HG02678 (cell line): ENCODE data around the gene DIO1.
"Not testable (repeated sequence)": the region's sequence is repeated elsewhere in the genome, so short reads cannot be mapped to it uniquely, and the experiment has no call there.

Experiments
- ATAC-seq: cut with Tn5 transposase; IDR thresholded peaks from one replicate; pipeline ENCODE4 v1.9.1; 2021; ENCODE audit warnings: mild to moderate bottlenecking, moderate library complexity; ENCODE audit not compliant: unreplicated experiment

The DIO1 gene

DNA sequence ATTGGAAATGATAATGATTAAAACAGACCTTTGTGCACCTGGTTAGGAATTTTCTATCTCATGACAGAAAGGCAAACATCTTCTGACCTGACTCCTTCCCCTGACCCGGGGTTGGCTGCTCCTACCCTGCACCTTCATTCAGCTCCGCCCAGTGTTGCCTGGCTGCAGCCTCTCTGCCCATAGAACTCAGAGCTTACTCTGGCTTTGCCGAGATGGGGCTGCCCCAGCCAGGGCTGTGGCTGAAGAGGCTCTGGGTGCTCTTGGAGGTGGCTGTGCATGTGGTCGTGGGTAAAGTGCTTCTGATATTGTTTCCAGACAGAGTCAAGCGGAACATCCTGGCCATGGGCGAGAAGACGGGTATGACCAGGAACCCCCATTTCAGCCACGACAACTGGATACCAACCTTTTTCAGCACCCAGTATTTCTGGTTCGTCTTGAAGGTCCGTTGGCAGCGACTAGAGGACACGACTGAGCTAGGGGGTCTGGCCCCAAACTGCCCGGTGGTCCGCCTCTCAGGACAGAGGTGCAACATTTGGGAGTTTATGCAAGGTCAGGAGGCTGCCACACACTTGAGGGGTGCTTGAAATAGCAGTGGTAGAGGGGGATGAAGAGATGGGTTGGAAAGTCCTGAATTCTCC, at the start of gene DIO1:
Gene DIO1 (plus strand): TSS at position 189 of the 638 bp plus-strand sequence. CDS start 24 bp downstream, at position 213.
- ATAC-seq = no peak

DNA sequence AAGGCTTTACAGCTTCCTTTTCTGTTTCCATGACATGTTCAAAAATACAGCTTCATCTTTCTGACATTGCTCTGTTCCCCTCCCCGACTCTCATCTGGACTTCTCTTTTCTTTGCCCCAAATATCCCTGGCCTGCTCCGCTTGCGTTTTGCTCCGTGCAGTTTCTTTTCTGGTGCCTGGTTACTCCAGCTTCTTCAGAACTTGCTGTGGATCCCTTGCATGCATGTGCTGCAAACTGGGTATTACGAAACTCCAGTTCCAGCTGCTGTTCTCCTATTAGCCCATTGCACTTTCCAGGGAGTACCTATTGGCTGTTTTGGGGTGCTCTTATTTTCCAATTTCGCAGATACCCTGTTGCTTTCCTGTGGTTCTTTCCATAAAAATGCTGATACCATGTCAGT, 46.0 kb upstream of the DIO1 start:
- ATAC-seq = no peak

DNA sequence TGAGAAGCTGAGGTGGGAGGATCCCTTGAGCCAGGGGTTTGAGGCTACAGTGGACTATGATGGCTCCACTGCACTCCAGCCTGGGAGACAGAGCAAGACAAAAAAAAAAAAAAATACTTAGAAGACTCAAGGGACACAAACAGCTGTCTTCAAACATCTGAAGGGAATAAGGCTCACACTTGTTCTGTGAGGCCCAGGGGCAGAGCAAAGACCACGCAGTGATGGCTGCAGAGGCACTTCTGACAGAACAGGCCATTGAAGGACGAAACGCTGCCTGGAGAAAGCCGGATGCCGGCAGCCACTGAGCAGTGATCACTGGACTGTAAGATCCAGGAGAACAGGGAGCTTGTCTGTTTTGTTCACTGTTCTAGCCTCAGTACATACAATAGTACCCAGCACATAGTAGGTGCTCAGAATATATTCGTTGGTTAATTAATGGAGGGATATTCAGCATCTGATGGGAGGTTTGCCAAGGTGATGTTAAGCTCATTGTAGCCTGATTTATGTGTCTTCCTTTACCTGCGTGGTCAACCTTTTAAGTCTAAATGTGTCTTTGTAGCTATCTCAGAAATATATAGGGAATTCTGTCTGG, 43.8 kb upstream of the DIO1 start:
- ATAC-seq = no peak

DNA sequence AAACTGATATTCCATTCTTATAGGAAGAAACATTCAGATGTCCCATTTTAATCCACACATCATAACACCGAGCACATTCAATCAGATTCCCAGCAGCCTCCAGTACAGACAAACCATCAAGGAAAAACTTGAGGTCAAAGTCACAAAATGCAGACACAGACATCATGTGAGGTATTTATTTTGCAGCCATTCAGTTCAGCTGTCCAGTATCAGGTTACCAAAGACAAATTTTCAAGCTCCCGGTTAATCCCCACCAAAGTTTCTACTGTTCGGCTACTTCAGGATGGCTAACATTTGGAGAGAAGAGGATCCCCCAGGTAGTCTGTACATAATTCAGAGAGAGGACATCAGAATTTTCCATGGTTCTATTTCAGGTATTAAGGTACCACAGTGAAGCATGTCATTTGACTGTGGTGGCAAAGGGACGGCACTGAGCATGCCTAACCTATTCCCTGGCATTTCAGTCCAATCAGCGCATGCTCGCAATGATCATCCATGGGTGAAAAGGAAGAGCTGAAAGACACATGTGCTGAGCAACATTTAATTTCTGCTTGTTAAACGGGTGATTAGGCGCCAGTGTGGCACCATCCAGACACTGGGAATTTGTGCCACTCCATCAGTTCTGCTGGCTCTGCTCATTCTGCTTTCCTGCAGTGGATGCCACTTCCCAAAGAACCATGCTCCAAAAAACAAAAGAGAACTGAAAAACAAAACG, 42.3 kb upstream of the DIO1 start:
- no peak for ATAC-seq

DNA sequence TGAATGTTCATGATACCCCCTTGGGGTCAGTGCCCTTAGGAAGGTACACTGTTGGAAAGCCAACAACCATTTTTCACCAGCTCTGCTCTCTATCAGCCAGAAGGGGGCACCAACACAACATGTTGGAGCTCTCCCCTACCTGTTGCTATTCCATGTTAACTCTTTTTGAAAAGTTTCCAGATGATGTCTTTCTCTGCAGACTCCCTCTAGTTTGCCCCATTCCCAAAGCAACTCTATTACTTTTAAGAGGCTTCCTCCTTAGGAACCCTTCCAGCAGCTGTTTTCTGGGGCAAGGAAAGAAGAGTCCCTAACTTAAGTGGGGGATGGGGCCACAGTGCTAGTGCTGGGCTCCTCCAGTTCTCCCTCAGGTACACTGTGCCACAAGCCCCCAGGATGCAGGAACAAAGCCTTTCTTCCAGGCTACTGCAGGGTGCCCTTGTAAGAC, 33.0 kb upstream of the DIO1 start:
- ATAC-seq = no peak

DNA sequence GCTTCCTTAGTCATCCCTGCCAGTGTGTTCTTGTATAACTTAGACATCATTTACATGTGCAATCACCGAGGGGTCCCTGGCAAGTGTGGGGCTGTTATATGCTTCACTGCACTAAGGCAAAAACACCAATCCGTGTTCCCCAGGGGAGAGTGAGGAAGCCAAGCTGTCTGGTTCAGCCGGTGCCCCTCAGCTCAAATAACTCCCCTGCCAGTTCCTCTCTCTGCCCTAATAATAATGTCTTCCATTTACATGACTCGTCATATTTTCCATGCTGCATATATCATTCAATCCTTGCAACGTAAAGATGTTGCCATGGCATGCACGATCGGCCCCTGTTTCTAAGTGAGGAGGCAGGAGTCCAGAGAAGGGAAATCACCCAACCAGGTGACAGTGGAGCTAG, 31.5 kb upstream of the DIO1 start:
- ATAC-seq = no peak

DNA sequence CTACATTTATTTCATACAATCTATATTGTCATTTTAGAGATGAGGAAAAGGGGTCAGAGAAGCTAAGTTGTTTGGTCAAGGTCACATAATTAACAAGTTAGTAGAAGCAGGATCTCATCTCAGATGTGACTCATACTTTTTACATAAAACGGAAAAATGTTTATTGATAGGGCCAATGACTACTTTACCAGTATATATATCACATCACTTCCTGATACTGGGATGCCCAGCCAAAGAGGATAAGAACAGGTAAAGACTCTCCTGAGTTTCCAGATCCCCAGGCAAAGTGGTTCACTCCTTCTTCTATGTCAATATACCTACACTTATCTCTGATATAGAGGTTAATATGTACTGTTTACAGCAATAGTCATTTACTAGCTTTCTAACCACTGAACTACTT, 25.4 kb upstream of the DIO1 start:
- ATAC-seq = no peak

DNA sequence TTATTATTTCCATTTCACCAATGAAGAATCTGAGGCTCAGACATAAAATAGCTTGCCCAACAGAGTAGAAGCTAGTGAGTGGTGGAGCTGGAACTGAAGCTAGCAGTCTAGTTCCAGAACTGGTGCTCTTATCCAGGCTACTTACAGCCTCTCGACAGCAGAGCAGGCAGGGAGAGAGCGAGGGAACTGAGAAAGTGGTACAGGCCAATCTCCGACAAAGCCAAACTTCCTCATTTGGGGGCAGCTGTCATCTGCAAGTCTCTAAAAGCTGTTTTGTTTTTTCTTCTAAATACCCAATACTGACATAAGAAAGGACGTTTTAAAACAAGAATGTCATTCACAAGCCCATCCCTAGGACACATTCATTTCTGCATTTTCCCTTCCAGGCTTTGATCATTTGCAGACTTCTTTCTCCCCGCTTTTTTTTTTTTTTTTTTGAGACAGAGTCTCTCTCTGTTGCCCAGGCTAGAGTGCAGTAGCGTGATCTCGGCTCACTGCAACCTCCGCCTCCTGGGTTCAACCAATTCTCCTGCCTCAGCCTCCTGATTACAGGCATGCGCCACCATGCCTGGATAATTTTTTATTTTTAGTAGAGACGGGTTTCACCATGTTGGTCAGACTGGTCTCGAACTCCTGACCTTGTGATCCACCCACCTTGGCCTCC, 24.4 kb upstream of the DIO1 start:
- ATAC-seq = no peak

DNA sequence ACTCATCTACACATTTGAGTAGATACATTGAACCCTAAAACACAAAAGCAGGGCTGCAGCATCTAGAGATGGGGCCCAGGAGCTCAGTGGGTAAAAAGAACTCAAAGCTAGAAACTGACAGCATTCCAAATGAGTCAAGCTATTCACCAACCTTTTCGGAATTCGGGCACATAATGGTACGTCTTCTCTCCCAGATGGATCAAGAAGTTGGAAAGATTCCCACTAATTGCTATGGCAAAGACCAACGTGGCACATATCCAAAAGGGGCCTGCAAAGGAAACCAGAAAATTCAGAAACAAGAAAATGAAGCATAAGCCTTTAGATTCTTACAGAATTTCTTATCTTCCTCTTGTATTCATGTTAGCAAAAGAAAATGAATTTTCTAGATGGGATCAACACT, 22.8 kb upstream of the DIO1 start:
- no peak for ATAC-seq

DNA sequence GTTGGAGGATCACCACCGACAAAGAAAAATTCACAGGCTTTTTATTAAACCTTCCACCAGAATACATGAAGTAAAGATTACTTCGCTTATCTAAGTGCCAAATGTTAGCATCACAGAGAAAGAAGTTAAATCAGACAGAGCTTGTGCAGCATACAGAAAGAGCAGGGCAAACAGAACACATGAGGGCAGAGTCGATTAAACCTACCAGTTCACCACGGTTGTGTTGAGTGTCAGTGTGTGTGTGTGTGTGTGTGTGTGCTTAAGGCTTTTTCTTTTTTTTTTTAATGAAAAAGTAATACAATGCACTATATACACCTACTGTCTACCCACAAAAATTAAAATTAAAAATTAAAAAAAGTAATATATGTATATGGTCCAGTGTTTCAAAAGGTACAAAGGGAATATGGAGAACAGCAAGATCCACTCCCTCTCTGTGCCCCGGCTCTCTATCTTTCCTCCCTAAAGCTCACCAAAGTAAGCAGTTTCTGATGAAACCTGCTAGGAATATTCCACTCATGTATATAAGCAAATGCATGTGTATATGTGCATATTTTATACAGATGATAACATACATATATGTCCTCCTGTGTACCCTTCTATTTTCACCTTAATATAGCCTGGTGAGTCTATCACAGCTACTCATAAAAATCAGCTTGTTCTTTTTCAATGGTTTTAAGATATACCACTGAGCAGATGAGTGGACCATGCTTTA, 22.1 kb upstream of the DIO1 start:
- ATAC-seq = no peak

DNA sequence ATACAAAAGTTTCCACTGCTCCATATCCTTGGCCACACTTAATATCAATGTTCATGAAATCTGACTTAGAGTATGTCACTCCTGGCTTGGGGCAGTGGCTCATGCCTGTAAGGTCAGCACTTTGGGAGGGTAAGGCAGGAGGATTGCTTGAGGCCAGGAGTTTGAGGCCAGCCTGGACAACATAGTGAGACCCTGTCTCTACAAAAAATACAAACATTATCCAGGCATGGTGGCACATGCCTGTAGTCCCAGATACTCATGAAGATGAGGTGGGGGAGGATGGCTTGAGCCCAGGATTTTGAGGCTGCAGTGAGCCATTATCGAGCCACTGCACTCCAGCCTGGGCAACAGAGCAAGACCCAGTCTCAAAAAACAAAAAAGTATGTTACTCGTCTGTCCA, 18.8 kb upstream of the DIO1 start:
- not testable (repeated sequence) for ATAC-seq

DNA sequence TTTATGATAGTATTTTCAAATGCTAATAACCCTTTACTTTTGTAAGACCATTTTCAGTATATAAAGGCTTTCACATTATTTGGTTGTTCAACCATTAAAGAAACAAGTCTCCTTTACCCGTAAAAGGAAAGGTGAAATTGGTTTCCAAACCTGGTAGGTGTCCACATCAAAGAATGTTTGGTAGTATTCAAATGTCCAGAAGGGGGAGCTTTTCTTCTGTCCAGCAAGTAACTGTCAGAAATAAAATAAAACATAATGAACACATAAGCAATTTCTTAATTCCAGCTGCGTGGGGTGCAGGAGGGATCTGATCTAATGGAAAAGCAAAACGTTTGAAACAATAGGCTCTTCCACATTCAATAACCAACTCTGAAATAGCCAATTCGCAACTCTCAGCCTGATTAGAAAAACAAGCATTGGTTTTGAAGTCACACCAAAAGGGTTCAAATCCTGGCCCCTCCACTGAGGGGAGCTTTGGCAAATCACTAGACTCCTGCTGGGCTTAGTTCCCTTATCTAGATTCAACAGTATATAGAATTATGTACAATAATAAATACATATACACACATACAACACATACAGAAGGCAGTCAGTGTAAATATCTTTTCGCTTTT, 15.4 kb upstream of the DIO1 start:
- no peak for ATAC-seq

DNA sequence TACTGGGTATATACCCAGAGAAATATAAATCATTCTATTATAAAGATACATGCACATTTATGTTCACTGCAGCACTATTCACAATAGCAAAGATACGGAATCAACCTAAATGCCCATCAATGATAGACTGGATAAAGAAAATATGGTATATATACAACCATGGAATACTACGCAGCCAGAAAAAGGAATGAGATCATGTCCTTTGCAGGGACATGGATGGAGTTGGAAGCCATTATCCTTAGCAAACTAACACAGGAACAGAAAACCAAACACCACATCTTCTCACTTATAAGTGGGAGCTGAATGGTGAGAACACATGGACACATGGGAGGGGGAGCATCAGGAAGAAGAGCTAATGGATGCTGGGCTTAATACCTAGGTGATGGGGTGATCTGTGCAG, 12.1 kb upstream of the DIO1 start:
- ATAC-seq = not testable (repeated sequence)

DNA sequence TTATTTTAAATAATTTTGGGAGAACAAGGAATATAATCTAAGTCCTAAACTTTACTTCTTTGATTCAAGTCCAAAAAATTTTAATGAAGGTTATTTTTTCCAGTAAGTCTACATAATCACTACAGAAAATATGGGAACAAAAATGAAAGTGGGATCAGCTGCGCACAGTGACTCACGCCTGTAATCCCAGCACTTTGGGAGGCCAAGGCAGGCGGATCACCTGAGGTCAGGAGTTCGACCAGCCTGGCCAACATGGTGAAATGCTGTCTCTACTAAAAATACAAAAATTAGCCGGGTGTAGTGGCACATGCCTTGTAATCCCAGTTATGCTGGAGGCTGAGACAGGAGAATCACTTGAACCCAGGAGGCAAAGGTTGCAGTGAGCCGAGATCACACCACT, 10.4 kb upstream of the DIO1 start:
- ATAC-seq = not testable (repeated sequence)

DNA sequence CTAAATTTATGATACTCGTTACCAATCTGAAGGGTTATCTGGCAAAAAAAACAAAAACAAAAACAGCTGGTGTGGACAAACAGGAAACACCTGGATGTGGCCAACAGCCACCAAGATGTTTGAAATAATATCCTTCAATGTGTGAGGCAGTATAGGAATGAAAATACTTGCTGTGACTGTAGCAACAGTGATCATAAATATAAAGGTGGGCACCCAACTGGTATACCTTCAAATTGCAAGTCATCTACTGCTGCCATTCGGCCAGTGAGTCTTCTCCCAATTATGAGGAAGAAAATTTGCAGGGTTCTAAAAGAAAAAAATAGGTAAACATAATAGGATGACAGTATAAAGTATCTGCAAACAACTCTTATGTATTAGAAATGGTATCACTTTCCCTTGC, 5.3 kb upstream of the DIO1 start:
- ATAC-seq = no peak

DNA sequence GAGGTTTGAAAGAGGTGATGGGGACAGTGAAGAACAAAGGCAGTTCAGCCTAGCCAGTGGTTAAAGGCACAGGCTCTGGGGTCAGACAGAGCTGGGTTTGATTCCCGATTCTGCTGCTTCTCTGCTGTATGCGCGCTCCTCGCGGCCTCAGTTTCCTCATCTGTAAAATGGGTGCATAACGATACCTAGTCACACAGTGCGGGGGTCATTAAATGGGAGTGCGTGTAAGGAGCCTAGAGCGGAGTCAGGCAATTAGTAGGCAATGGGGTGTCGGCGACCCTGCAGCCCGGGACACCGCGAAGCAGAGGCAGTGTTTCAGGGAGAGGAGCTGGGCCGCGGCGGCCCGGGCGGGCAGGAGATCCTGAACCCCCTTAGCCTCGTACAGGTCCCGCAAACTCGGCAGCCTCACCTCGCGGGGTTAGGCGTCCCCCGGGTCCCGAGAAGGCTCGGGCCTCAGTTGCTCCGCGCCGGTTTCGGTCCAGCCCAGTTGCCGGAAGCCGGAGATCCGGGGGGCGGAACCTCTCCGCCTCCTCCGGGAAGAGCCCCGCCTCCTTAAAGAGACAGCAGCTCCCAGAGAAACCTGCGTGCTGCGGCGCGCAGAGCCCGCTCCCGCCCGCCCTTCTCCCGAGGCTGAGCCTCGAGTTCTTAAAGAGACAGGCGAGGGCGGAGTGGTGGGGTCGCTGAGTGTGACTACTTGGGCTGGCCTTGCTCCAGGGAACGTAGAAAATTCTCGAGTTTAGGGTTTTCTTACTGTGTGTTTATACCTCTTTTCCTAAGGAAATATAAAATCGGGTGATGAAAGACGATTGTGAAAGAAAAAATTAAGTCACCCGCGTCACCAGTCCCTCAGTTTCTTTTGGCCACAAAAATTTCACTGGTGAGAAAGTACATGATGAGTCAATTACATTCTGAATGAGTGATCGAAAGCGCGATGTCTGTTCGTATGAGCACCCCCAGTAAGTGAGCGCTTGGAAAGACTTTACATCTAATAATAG, 4.4 kb upstream of the DIO1 start, which contains the start of gene YIPF1:
Gene YIPF1 (minus strand): TSS at position 494 of the 995 bp plus-strand sequence. CDS start 860 bp downstream, outside the sequence.
- ATAC-seq = peak; percentile 93

DNA sequence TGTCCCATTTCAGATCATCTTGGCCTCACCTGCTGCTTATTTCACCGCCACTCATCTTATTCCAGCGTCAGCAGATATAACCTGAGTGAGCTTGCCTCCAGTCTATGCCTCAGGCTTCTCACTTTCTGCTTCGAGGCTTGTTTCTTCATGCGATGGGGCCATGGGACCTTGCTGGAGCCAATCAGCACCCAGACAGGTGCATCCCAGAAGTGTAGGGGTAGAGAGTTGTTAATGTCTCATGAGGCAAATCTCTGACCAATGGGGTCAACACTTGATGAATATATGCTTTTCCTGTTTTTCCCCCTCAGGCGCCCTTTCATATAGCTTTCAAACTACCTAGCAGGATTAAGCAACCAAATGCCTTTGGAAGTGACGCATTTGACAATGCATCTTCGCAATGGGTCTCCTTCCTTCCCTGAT, 3.5 kb upstream of the DIO1 start:
- no peak for ATAC-seq

DNA sequence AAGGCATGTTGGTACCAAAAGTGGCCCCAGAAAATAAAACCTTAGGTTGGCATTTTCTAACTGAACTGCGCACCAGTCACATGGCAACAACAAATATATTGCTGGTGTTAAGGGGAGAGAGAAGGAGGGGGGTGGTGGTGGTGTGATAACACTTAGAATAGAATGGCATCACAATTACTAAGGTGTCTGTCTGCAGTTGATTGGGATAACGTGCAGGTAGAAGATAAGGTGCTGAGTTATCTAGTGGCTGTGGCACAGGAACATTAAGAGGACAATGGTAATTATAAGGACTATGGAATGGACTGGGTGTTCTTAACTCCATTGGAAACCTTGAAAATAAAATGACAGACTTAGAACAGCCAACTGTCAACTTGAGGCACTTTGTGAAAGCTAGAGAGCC, 3.0 kb upstream of the DIO1 start:
- ATAC-seq = no peak

DNA sequence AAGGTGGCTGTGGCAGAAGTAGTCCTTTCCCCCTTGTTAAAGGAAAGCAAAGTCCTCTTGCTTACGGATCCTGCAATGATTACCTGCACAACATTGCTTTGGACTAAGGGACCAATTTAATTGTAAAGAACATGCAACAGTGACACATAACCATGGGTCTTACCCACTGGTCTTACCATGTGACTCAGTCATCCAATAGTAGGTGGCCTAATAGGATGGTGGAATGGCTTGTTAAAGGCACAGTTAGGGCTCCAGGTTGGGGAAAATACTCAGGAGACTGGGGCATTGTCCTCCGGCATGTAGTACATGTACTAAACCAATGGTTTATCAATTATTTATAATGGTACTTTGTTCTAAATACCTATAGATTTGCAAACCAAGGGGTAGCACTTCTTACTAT, 2.3 kb upstream of the DIO1 start:
- ATAC-seq = no peak
